MG63 (cell line): ENCODE data around the gene OSBPL6. TPM values are rescaled to one million over a fixed set of nuclear protein-coding genes. Genes with fewer than 3 reads are reported as not detected.
"Not testable (repeated sequence)": the region's sequence is repeated elsewhere in the genome, so short reads cannot be mapped to it uniquely, and the experiment has no call there.

ENCODE experiments used
- DNase-seq: peaks from one replicate; pipeline ENCODE4 v3.0.0-alpha.2; 2020
- H3K27me3 ChIP-seq: fragments of 250-450 bp; sonication (Bioruptor Pico); 2 replicates; pipeline ENCODE4 v1.5.1; 2020; ENCODE audit warnings: mild to moderate bottlenecking, moderate library complexity
- H3K36me3 ChIP-seq: fragments of 250-450 bp; sonication (Bioruptor Pico); 2 replicates; pipeline ENCODE4 v1.5.1; 2020; ENCODE audit warnings: mild to moderate bottlenecking, moderate library complexity
- H3K4me3 ChIP-seq: fragments of 250-450 bp; sonication (Bioruptor Pico); 2 replicates; pipeline ENCODE4 v1.5.1; 2020; ENCODE audit warnings: mild to moderate bottlenecking, moderate library complexity
- H3K9me3 ChIP-seq: fragments of 250-450 bp; sonication (Bioruptor Pico); 2 replicates; pipeline ENCODE4 v1.5.1; 2020; ENCODE audit warnings: mild to moderate bottlenecking, moderate library complexity
- total RNA-seq: library from RNA; depleted of rRNA; stranded (reverse); fragments of >200 nt; shearing (Covaris generic); gene quantifications from 2 replicates; pipeline ENCODE4 v1.2.3, GENCODE V29; 2014; ENCODE audit warnings: low replicate concordance

The OSBPL6 gene
- total RNA-seq, 1 experiment from 2014 or later = 2.1 TPM

DNA sequence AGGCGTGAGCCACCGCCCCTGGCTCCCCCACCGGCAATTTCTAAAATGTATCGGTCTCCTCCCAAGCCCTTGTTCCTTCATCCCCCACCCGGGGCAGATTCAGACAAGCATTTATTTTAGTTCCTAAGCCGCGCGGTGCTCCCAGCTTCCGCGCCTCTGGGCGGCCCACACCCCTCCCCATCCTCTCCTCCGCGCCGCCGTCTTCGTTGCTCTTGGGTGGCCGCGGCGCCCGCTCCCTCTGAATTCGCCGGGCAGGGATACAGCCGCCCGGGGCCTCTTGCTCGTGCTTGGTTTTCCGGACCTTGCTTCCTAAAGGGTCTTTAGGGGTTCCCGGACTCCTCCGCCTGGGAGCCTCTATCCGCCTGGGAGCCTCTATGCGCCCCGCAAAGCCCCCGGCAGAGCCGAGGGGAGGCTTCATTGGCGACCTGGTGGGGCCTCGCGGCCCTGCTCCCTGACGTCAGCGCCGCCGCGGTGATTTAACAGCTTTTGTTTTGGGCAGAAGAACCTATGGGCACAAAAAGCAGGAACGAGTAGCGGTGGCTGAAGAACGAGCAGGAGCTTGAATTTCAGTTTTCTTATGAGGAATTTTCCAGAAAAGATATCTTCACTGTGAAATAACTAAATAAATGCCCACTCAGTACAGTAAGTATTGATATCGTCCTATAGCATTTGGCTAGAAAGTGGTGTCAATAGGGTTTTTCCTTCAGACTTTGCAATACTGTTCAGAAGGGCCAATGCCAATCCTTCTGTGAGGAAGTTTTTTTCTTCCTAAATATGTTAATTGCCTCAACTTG is 219.4 kb downstream of the OSBPL6 start:
- no peaks in the 10 kb centered on the region for H3K36me3 ChIP-seq
- H3K27me3 ChIP-seq = no peaks in the 10 kb centered on the region
- peak overlapping the region; percentile 64 for H3K4me3 ChIP-seq
- DNase-seq = peak; percentile 80
- H3K9me3 ChIP-seq = no peaks in the 10 kb centered on the region

DNA sequence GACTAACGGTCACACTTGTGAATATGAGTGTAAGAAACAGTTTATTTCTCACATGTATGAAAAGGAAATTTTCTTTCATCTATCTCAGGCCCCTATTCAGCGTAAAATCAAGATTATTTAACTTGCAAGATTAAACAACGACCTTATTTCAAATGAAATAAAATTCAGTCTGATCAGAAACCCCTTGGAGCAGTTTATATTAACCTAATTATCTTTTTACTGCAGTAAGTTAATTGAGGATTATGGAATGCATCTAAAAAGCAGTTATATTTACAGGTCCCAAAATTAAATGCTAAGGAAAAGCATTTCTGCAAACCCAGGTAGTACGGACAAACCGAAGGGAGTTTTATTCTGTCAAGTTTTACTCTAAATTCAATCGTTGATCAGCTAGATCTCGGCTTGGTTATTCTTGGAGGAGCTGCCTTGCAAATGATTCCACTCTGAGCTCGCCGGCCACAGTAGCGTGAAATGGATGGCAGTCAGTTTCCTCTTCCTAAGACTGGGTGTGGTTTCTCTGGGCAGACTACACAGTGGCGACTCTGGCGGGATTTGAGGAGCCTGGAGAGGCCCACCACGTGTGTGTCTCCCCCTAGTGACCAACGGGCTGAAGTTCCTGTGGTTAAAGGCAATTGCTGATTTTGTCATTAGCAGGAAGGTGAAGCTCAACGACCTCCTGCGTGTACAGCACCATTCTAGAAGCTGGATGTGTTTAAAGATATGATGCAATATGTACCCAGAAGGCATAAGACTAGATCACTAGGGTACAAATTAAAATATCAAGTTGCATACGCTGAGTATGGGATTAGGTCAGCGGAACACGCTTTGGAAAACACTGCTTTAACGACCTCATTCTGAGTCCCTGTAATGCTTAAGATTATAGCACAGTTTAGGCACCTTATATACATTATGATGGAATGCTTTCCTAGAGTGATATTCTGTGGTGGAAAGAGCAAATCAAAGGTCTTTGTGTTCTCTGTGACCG is 220.2 kb downstream of the OSBPL6 start:
- Histone ChIP-seq H3K4me3 (peak overlapping the region; percentile 64), H3K27me3 (no peaks in the 10 kb centered on the region), H3K36me3 (no peaks in the 10 kb centered on the region), H3K9me3 (no peaks in the 10 kb centered on the region)
- DNase-seq = peak; percentile 91

DNA sequence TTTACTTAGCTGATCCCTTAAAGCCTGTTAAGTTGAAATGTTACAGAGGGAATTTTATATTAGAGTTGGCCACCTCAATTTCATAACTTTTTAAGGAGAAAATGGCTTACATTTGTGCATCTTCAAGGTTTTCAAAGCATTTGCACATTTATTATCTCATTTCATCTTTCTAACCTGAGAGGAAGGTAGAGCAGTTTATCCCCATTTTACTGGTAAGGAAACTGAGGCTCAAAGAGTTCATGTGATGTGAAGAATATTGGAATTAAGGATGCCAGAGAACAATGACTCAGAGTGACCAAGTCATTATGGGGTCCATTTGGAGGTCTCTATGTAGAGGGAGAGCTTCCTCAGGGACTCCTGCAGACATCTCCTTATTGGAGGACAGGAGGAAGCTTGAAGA is 221.7 kb downstream of the OSBPL6 start:
- Histone ChIP-seq H3K36me3 (no peaks in the 10 kb centered on the region), H3K27me3 (no peaks in the 10 kb centered on the region), H3K9me3 (no peaks in the 10 kb centered on the region), H3K4me3 (no peak overlapping the region)
- DNase-seq = no peak

DNA sequence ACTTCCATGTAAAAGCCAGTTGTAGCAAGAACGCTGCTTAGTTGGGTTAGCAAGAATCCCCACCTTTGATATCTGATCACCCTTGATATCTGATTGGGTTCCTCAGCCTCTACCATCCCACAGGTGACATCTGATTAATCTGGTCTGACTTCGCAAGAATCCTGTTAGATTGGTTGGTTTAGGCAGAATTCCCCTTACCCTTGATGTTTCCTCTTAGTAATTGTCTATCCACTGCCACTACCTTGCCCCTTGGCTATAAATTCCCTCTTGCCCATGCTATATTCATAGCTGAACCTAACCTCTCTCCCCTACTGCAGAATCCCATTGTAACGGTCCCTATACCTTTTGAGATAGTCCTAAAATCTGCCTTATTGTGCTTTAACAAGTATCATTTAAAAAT is 223.6 kb downstream of the OSBPL6 start:
- no peaks in the 10 kb centered on the region for H3K36me3 ChIP-seq
- DNase-seq = no peak
- H3K27me3 ChIP-seq = no peaks in the 10 kb centered on the region
- H3K9me3 ChIP-seq = no peaks in the 10 kb centered on the region
- no peak overlapping the region for H3K4me3 ChIP-seq

DNA sequence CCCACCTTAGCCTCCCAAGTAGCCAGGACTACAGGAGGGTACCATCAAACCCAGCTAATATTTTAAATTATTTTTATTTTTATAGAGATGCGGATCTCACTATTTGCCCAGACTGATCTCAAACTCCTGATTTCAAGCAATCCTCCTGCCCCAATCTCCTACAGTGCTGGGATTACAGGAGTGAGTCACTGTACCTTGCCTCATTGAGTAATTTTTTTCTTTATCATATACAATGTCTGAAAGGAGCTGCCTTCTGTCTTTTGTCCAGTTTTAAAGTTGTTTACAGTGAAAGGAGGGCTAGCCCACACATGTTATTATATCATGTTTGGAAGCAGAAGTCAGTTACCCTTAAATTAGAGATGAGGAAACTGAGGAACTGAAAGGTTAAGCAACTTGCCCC is 224.1 kb downstream of the OSBPL6 start:
- Histone ChIP-seq H3K36me3 (no peaks in the 10 kb centered on the region), H3K4me3 (no peak overlapping the region), H3K27me3 (no peaks in the 10 kb centered on the region), H3K9me3 (no peaks in the 10 kb centered on the region)
- no peak for DNase-seq

DNA sequence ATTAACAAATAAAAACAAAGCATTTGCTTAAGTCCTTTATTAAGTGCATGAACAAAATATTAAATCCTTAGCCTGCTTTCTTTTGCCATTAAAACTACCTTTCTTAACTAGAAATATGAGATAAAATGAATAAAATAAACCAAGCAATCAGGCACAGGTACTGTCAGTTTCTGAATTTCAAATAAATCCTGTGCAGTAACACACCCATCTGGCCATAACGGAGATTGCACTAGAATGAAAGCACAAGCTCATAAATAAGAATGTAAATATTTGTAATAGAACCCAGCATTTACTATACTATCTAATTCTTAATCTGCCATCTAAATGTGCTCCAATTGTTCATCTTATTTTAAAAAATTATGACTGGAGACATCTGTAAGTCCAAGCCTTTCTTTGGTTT is 224.8 kb downstream of the OSBPL6 start:
- no peak for DNase-seq
- H3K27me3 ChIP-seq = no peaks in the 10 kb centered on the region
- no peak overlapping the region for H3K4me3 ChIP-seq
- H3K9me3 ChIP-seq = no peaks in the 10 kb centered on the region
- no peaks in the 10 kb centered on the region for H3K36me3 ChIP-seq

DNA sequence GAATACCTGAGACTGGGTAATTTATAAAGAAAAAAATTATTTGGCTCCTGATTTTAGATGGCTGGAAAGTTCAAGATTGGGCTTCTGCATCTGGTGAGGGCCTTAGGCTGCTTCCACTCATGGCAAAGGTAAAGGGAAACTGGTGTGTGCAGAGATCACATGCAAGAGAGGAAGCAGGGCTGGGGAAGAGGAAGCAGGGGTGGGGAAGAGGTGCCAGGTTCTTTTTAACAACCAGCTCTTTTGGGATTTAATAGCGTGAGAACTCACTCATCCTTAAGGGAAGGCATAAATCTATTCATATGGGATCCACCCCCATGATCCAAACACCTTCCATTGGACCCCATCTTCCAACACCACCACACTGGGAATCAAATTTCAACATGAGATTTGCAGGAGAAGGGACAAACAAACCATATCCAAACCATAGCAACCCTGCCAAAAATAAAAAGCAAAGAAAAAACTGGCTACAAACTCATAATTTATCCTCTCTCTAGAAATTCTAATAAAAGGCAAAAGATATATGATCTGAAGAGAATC is 226.2 kb downstream of the OSBPL6 start:
- H3K9me3 ChIP-seq = no peaks in the 10 kb centered on the region
- H3K36me3 ChIP-seq = no peaks in the 10 kb centered on the region
- DNase-seq = no peak

DNA sequence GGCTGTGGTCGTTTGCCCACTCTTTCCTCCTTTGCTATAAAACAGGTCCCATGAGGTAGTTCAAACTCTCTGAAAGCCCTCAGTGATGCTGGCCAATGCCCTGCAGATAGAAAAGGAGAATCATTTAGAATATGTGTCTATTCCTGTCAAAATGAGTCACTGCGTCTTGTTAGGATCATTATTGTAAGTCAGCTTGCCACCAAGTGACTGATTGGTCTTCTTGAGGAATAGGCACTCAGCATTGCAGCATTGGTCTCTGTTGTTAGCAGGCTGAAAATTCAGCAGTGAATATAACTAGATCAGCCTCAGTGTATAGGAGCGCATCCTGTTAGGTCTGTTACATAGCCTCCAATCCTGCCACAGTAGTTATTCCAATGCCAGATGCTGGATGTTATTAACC is 227.8 kb downstream of the OSBPL6 start:
- Histone ChIP-seq H3K4me3 (no peak overlapping the region), H3K27me3 (no peaks in the 10 kb centered on the region), H3K36me3 (peaks cover 3% of the 10 kb centered on the region), H3K9me3 (no peaks in the 10 kb centered on the region)
- no peak for DNase-seq

More for the DNA sequence above, 226.2 kb downstream of the OSBPL6 start:
- H3K4me3 ChIP-seq = no peak overlapping the region
- H3K27me3 ChIP-seq = no peaks in the 10 kb centered on the region

DNA sequence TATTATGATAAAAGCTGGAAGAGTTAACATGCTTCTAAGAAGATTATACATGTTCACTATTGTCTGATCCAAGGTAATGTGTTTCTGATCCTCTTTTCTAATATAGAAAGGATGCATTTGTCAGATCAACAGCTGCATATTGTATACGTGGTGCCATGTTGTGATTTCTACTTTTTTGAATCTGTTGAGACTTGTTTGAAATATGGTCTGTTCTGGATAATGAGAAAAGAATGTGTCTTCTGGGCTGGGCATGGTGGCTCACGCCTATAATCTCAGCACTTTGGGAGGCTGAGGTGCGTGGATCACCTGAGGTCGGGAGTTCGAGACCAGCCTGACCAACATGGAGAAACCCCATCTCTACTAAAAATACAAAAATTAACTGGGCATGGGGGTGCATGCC is 229.4 kb downstream of the OSBPL6 start:
- H3K4me3 ChIP-seq, DNase-seq, H3K9me3 ChIP-seq, H3K27me3 ChIP-seq: not testable (repeated sequence)
- peaks cover 16% of the 10 kb centered on the region for H3K36me3 ChIP-seq

DNA sequence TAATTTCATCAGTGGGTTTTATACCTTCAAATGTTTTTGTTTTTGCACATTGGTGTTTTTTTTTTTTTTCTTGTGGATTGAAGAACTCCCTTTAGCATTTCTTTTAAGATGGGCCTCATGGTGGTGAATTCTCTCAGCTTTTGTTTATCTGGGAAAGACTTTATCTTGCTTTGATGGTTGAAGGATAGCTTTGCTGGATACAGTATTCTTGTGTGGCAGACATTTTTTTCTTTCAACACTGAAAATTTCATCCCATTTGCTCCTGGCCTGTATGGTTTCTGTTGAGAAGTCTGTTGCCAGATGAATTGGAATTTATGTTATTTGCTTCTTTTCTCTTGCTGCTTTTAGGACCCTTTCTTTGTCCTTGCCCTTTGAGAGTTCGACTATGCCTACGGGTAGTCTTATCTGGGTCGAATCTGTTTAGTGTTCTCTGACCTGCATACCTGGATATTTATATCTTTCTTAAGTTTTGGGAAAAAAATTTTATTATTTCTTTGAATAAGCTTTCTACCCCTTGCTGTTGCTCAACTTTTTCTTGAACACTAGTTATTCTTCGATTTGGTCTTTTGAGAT is 231.0 kb downstream of the OSBPL6 start:
- H3K27me3 ChIP-seq = no peaks in the 10 kb centered on the region
- no peak overlapping the region for H3K4me3 ChIP-seq
- H3K9me3 ChIP-seq = no peaks in the 10 kb centered on the region
- peaks cover 22% of the 10 kb centered on the region for H3K36me3 ChIP-seq
- DNase-seq = no peak

DNA sequence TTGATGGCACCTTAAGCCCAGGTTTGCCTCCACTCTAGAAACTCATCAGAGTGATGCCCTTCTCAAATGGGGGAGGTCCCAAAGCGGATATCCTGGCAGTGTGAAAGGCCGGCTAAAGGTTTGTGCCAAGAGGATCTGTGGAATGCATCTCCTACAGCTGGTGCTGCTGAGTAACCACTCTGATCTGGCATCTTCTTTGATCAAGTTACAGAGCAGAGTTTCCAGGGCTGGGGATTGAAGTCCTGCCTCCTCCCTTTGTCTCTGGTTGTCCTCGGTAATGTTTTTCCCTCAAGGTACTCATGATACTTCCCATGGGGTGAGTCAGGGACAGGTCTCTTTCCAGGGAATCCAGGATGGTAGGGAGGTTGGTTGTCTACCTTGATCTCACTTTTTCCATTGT is 232.1 kb downstream of the OSBPL6 start:
- Histone ChIP-seq H3K27me3 (no peaks in the 10 kb centered on the region), H3K9me3 (no peaks in the 10 kb centered on the region), H3K4me3 (no peak overlapping the region), H3K36me3 (peaks cover 28% of the 10 kb centered on the region)
- no peak for DNase-seq

DNA sequence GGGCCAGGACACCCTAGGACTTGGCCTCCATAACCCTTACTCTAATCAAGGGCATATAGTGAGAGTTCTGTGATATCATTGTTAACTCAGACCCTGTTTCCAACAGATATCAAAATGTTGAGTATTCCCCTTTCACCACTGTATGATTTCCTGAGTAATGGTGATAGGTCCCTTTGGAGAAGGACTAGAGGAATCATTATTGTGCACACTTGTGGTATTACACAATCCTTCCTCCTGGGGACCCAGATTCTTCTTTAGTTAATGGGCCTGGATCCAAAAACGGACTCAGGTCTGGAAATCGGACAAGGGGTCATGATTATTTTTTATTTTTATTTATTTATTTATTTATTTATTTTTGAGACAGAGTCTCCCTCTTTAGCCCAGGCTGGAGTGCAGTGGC is 233.1 kb downstream of the OSBPL6 start:
- H3K27me3 ChIP-seq = no peaks in the 10 kb centered on the region
- no peak for DNase-seq
- H3K4me3 ChIP-seq = no peak overlapping the region
- H3K9me3 ChIP-seq = no peaks in the 10 kb centered on the region
- peaks cover 39% of the 10 kb centered on the region for H3K36me3 ChIP-seq

DNA sequence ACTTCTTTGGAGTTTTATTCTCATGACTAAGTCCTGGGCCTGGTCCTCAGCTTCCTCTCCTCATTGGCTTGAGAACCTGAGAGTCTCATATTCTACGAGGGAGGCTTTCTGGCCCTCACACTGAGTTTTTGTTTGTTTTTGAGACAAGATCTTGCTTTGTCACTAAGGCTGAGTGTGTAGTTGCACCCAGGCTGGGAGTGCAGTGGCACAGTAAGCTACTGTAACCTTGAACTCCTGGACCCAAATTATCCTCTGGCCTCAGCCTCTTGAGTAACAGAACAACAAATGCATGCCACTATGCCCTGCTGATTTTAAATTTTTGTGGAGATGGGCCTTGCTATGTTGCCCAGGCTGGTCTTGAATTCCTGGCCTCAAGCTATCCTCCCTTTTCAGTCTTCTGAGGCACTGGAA is 234.1 kb downstream of the OSBPL6 start:
- Histone ChIP-seq H3K36me3 (peaks cover 48% of the 10 kb centered on the region), H3K27me3 (no peaks in the 10 kb centered on the region), H3K4me3 (no peak overlapping the region), H3K9me3 (no peaks in the 10 kb centered on the region)
- no peak for DNase-seq

DNA sequence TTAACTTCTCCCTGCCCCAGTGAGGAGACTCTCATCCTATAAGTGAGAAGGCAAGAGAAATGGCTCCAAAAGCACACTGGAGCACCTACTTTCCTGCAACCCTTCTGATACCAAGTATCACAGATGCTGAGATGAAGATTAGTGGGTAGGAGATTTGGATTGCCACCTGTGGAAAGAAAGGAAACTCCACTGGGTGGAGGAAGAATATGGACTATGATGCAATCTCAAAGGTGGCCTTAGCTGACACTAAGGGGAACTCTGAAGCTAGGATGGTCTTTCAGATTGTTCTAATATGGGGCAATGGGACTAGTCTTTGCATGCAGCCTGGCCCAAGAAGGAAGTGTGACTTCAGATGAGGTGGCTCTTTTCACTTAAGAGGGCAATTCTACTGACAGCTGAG is 235.0 kb downstream of the OSBPL6 start:
- DNase-seq = no peak
- peaks cover 49% of the 10 kb centered on the region for H3K36me3 ChIP-seq

DNA sequence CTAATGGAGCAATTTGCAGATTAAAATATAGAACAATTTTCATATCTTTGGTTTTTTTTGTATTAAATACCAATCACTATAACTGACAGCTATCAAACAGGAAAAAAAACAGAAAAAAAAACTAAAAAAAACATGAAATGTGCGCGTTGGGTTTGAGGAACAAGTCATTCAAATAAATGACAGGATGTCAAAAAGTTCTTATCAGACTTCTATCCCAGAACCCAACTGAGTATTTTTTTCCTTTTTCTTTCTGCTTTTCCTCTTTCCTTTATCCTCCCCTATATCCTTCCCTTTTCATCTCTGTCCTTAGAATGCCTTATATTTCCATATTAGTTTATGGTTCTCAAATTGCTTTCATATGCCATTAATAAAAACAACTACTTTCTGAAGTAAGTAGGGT is 242.3 kb downstream of the OSBPL6 start:
- H3K9me3 ChIP-seq = no peaks in the 10 kb centered on the region
- H3K27me3 ChIP-seq = no peaks in the 10 kb centered on the region
- H3K4me3 ChIP-seq = no peak overlapping the region
- no peak for DNase-seq
- peaks cover 51% of the 10 kb centered on the region for H3K36me3 ChIP-seq

More for the DNA sequence above, 235.0 kb downstream of the OSBPL6 start:
- Histone ChIP-seq H3K4me3 (no peak overlapping the region), H3K27me3 (no peaks in the 10 kb centered on the region), H3K9me3 (no peaks in the 10 kb centered on the region)

DNA sequence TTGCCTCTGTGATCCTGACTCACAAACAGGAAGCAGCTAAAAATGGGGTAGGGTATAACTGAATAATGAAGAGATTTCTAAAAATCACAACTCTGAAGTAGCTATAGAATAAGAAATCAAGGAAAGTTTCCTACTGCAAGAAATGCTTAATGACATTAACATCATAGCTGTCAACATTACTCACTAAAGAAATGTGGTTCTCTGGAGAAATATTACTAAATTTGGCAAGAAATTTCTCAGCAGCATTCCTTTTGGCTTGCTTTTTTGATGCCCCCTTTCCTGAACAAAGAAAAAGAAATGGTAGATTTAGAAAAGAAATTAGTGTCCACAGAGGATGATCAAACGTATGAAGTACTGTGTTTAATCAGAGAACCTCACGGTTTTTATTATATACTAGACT is 247.1 kb downstream of the OSBPL6 start:
- no peak overlapping the region for H3K4me3 ChIP-seq
- H3K36me3 ChIP-seq = peaks cover 66% of the 10 kb centered on the region
- no peaks in the 10 kb centered on the region for H3K9me3 ChIP-seq
- DNase-seq = no peak
- H3K27me3 ChIP-seq = no peaks in the 10 kb centered on the region
